Measurements from ENCODE around the gene SERPINA4. TPM values are rescaled to one million over a fixed set of nuclear protein-coding genes. Genes with fewer than 3 reads are reported as not detected.

Gene SERPINA4
- total and polyA plus RNA-seq, 2 of the 13 experiments (the other 11 are each of a cell fraction or from before 2014, with no cell fraction given), result 39.1 to 57.8 TPM

- CTCF ChIA-PET (ENCODE audit: low intra/inter-chr PET ratio, low total read pairs), result interaction anchor here (1.3 to 3.1 kb wide), 5 partner anchors 12 to 133 kb away, joined by 3 to 14 read pairs (median 5); no protein-coding TSS in a partner anchor
- in situ Hi-C loops (cut with HindIII; ENCODE audit: extremely low pct_ligation_motif_present, low pct_unique_long_range_greater_than_20kb), result loop anchor here (5.0 to 10.0 kb wide), 2 partner anchors 121 to 136 kb away; no protein-coding TSS in a partner anchor
- TF ChIP-seq, protein P1, sequence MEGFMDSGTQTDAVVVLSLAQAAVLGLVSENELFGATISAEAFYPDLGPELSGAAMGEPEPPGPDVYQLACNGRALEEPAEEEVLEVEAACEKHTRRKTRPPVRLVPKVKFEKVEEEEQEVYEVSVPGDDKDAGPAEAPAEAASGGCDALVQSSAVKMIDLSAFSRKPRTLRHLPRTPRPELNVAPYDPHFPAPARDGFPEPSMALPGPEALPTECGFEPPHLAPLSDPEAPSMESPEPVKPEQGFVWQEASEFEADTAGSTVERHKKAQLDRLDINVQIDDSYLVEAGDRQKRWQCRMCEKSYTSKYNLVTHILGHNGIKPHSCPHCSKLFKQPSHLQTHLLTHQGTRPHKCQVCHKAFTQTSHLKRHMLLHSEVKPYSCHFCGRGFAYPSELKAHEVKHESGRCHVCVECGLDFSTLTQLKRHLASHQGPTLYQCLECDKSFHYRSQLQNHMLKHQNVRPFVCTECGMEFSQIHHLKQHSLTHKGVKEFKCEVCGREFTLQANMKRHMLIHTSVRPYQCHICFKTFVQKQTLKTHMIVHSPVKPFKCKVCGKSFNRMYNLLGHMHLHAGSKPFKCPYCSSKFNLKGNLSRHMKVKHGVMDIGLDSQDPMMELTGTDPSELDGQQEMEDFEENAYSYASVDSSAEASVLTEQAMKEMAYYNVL (CRISPR knock-in tag; IDR thresholded peaks at IDR 0.05; ENCODE audit: borderline replicate concordance), result peak; percentile 36; the same call in 1 of the 2 replicates
- 0 out of 2 replicates have a peak, but pooled peaks have one; percentile 11 for TF ChIP-seq PATZ1 (CRISPR knock-in tag; IDR thresholded peaks at IDR 0.05)
- TF ChIP-seq, protein P2, sequence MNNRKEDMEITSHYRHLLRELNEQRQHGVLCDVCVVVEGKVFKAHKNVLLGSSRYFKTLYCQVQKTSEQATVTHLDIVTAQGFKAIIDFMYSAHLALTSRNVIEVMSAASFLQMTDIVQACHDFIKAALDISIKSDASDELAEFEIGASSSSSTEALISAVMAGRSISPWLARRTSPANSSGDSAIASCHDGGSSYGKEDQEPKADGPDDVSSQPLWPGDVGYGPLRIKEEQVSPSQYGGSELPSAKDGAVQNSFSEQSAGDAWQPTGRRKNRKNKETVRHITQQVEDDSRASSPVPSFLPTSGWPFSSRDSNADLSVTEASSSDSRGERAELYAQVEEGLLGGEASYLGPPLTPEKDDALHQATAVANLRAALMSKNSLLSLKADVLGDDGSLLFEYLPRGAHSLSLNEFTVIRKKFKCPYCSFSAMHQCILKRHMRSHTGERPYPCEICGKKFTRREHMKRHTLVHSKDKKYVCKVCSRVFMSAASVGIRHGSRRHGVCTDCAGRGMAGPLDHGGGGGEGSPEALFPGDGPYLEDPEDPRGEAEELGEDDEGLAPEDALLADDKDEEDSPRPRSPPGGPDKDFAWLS (CRISPR knock-in tag; IDR thresholded peaks at IDR 0.05; ENCODE audit: borderline replicate concordance), result no peak
- peak; percentile 48; the same call in 1 of the 2 replicates for TF ChIP-seq NFE2L1 (CRISPR knock-in tag; IDR thresholded peaks at IDR 0.05; ENCODE audit: borderline replicate concordance)
- peak; percentile 81 for TF ChIP-seq ZBTB7B (CRISPR knock-in tag; IDR thresholded peaks at IDR 0.05)
- TF ChIP-seq THRA (CRISPR knock-in tag; IDR thresholded peaks at IDR 0.05; ENCODE audit: borderline replicate concordance), result peak; percentile 59; the same call in 1 of the 2 replicates
- TF ChIP-seq ERF (CRISPR knock-in tag; IDR thresholded peaks at IDR 0.05), result peak; percentile 53; the same call in 1 of the 2 replicates
- TF ChIP-seq KLF12 (CRISPR knock-in tag; IDR thresholded peaks at IDR 0.05; ENCODE audit: borderline replicate concordance), result no peak
- no peak for TF ChIP-seq ZNF230 (CRISPR knock-in tag; IDR thresholded peaks at IDR 0.05)
- 0 out of 2 replicates have a peak, but pooled peaks have one; percentile 50 for TF ChIP-seq HNRNPL (IDR thresholded peaks at IDR 0.05; ENCODE audit: low read depth, low read length)
- TF ChIP-seq EEA1 (CRISPR knock-in tag; IDR thresholded peaks at IDR 0.05; ENCODE audit: borderline replicate concordance), result 0 out of 2 replicates have a peak, but pooled peaks have one; percentile 30
- TF ChIP-seq ZNF75D (CRISPR knock-in tag; IDR thresholded peaks at IDR 0.05; ENCODE audit: borderline replicate concordance), result no peak
- peak; percentile 97 for TF ChIP-seq ZNF549 (CRISPR knock-in tag; IDR thresholded peaks at IDR 0.05)
- TF ChIP-seq ZNF282 (IDR thresholded peaks at IDR 0.05; ENCODE audit: partially characterized antibody), result no peak
- TF ChIP-seq TOPORS (CRISPR knock-in tag; IDR thresholded peaks at IDR 0.05), result no peak
These were observed 12.9 kb upstream of the SERPINA4 start for GRCh38 chr14:94548131-94548998.

More at GRCh38 chr14:94548131-94548998, 12.9 kb upstream of the SERPINA4 start:
- 46% methylated on average over 14 of the region's 14 CpGs for WGBS (ENCODE audit: low lambda C conversion rate)
- Histone ChIP-seq H3K4me2 (ENCODE audit: low read depth, low read length) (peak overlapping the region; percentile 76), H3K9ac (ENCODE audit: insufficient read depth, low read depth, low read length) (no peak overlapping the region), H3K79me2 (ENCODE audit: insufficient read depth, low read length) (no peaks in the 10 kb centered on the region), H4K20me1 (ENCODE audit: insufficient read depth, low read length) (no peaks in the 10 kb centered on the region), H3K27ac (ENCODE audit: extremely low read length, insufficient read depth, low read length) (peak overlapping the region; percentile 31), H3K4me1 (ENCODE audit: insufficient read depth, low read length) (peaks cover 82% of the 10 kb centered on the region), H2AFZ (ENCODE audit: low read length) (no peak overlapping the region), H3K36me3 (replicated peaks in 1 of 2; ENCODE audit: control insufficient read depth in 1 of 2, insufficient read depth in 2 of 2, low read length in 2 of 2) (no peaks in the 10 kb centered on the region), H3K27me3 (ENCODE audit: control insufficient read depth in 1 of 2, insufficient read depth in 2 of 2, low read length in 2 of 2) (no peaks in the 10 kb centered on the region), H3K9me3 (ENCODE audit: low read length) (peaks cover 8% of the 10 kb centered on the region), H3K4me3 (replicated peaks in 1 of 3; ENCODE audit: insufficient read depth in 1 of 3, low read depth in 2 of 3, low read length in 3 of 3) (peak overlapping the region in 1 of 3 experiments; percentile 23; a peak in 1 of 6 replicates)
- peak; percentile 64 for DNase-seq (ENCODE audit: low spot score)
- FAIRE-seq, result peak; percentile 83
- intact Hi-C loops (cut with micrococcal nuclease; ENCODE audit: unreplicated experiment), result loop anchor here (1.0 to 2.0 kb wide), 2 partner anchors 50 to 114 kb away; no protein-coding TSS in a partner anchor
- peak; percentile 83 for ATAC-seq
- BruUV-seq (replicated peaks), result no TSS peak
- POLR2A ChIA-PET, result interaction anchor here (0.8 to 3.0 kb wide), 20 partner anchors 8 to 125 kb away, joined by 3 to 23 read pairs (median 4); partner anchors contain the start of genes SERPINA3, SERPINA4 and SERPINA5

Measured in HepG2 (cell line).